NCI-H345 (cell line): ENCODE data around the gene GAPDHS.

Experiments
- DNase-seq: peaks from one replicate; lab custom pipeline; 2025; lab: John Stamatoyannopoulos, UW

The GAPDHS gene

GRCh38 chr19:35510626-35510964, 22.7 kb upstream of the GAPDHS start:
- DNase-seq = no peak

GRCh38 chr19:35511337-35511736, 21.9 kb upstream of the GAPDHS start:
- DNase-seq = no peak

GRCh38 chr19:35512831-35513627, 20.2 kb upstream of the GAPDHS start:
- DNase-seq = no peak

GRCh38 chr19:35513628-35514281, 19.5 kb upstream of the GAPDHS start, which contains the start of gene DMKN:
Gene DMKN (minus strand): TSS chr19:35513649. CDS start chr19:35513475, 174 bp downstream.
- DNase-seq = no peak

- no peak for DNase-seq
Observed at GRCh38 chr19:35514282-35514809, 18.9 kb upstream of the GAPDHS start.

- DNase-seq = no peak
Observed at GRCh38 chr19:35516310-35516709, 16.9 kb upstream of the GAPDHS start.

- DNase-seq = no peak
Observed at GRCh38 chr19:35517342-35517741, 15.9 kb upstream of the GAPDHS start.

- DNase-seq = no peak
Observed at GRCh38 chr19:35518313-35518712, 14.9 kb upstream of the GAPDHS start.

- DNase-seq = no peak
Observed at GRCh38 chr19:35519291-35519690, 14.0 kb upstream of the GAPDHS start.

GRCh38 chr19:35521124-35521743, 12.0 kb upstream of the GAPDHS start:
- peak; percentile 86 for DNase-seq

GRCh38 chr19:35522745-35523327, 10.4 kb upstream of the GAPDHS start:
- no peak for DNase-seq

GRCh38 chr19:35524181-35524837, 8.9 kb upstream of the GAPDHS start:
- DNase-seq = no peak

- DNase-seq = no peak
Observed at GRCh38 chr19:35525873-35526272, 7.4 kb upstream of the GAPDHS start.

GRCh38 chr19:35528218-35529038, 4.8 kb upstream of the GAPDHS start, which contains the start of gene SBSN:
Gene SBSN (minus strand): TSS chr19:35528311. CDS start chr19:35528281, 30 bp downstream.
- no peak for DNase-seq

GRCh38 chr19:35529241-35530218, 3.7 kb upstream of the GAPDHS start:
- no peak for DNase-seq

- DNase-seq = peak; percentile 95
Observed at GRCh38 chr19:35531291-35531690, 2.0 kb upstream of the GAPDHS start.

GRCh38 chr19:35533822-35534392, 651 bp downstream of the GAPDHS start:
- DNase-seq = no peak

GRCh38 chr19:35534803-35535480, 1.7 kb downstream of the GAPDHS start:
- DNase-seq = peak; percentile 44

- DNase-seq = no peak
Observed at GRCh38 chr19:35539314-35539713, 6.1 kb downstream of the GAPDHS start.
